Gastroesophageal sphincter (tissue), 4 donors: Measurements from ENCODE around the gene CTIF. TPM values are rescaled to one million over a fixed set of nuclear protein-coding genes. Genes with fewer than 3 reads are reported as not detected.

Source experiments
- ATAC-seq: fragments of 150-250 bp; one replicate; pipeline ENCODE4 v1.9.1; 2016; ENCODE audit warnings: mild to moderate bottlenecking, moderate library complexity
- H3K27ac ChIP-seq, 4 donors: fragments of 200-600 bp; sonication (generic) in 3 of 4; 1 replicate in 3 of 4; 2 replicates in 1 of 4; pipeline ENCODE4 v1.5.1; 2016 to 2019
- H3K27me3 ChIP-seq: fragments of 200-600 bp; sonication (generic); one replicate; pipeline ENCODE4 v1.5.1; 2019
- H3K36me3 ChIP-seq, 2 donors: fragments of 200-600 bp; sonication (generic); one replicate each; pipeline ENCODE4 v1.5.1; 2019; ENCODE audit warnings: control low read depth in 1 of 2
- H3K4me1 ChIP-seq, 3 donors: fragments of 200-600 bp; sonication (generic); 1 replicate in 2 of 3; 2 replicates in 1 of 3; pipeline ENCODE4 v1.5.1; 2016 to 2019; ENCODE audit warnings: control low read depth in 2 of 3
- H3K4me3 ChIP-seq, 2 donors: fragments of 200-600 bp; sonication (generic); one replicate each; pipeline ENCODE4 v1.5.1; 2019; ENCODE audit warnings: mild to moderate bottlenecking in 1 of 2, moderate library complexity in 1 of 2
- H3K9me3 ChIP-seq, 3 donors: fragments of 200-600 bp; sonication (generic); one replicate each; pipeline ENCODE4 v1.5.1; 2017 to 2019; ENCODE audit warnings: control low read depth in 2 of 3
- EP300 ChIP-seq: sonication (generic); formaldehyde crosslinking; IDR thresholded peaks from one replicate; pipeline ENCODE4 v1.6.1; 2017; ENCODE audit warnings: antibody characterized with exemption, mild to moderate bottlenecking
- POLR2A ChIP-seq, 2 donors: fragments of 450-650 bp; IDR thresholded peaks; one replicate each; pipeline ENCODE4 v1.6.1; 2017; ENCODE audit warnings: antibody characterized with exemption in 2 of 2, mild to moderate bottlenecking in 2 of 2, moderate library complexity in 1 of 2
- POLR2AphosphoS5 ChIP-seq: sonication (generic); formaldehyde crosslinking; IDR thresholded peaks from one replicate; pipeline ENCODE4 v1.6.1; 2017; ENCODE audit warnings: antibody characterized with exemption
- WGBS, 2 donors: methylation state at CpG; one replicate each; pipeline ENCODE4 v1.1.5; 2018; ENCODE audit warnings: low coverage in 1 of 2; 5-methylcytosine and 5-hydroxymethylcytosine counted together
- total RNA-seq, 4 donors: library from RNA; depleted of rRNA; stranded (reverse); fragments of >200 nt; gene quantifications; one replicate each; pipeline ENCODE4 v1.1.0, GENCODE V29; 2016
- TF ChIP-seq, protein P1 (sequence below), 4 experiments: fragments of 200-600 bp in 2 of 4; fragments of 450-650 bp in 2 of 4; sonication (generic) in 1 of 4; IDR thresholded peaks; one replicate each; pipeline ENCODE4 v1.5.1; 2017 to 2019; ENCODE audit warnings: antibody characterized with exemption in 4 of 4, mild to moderate bottlenecking in 2 of 4, moderate library complexity in 2 of 4

Gene CTIF
- total RNA-seq, 4 donors from 2014 or later = 31.4 to 124 (median 78.1) TPM

DNA sequence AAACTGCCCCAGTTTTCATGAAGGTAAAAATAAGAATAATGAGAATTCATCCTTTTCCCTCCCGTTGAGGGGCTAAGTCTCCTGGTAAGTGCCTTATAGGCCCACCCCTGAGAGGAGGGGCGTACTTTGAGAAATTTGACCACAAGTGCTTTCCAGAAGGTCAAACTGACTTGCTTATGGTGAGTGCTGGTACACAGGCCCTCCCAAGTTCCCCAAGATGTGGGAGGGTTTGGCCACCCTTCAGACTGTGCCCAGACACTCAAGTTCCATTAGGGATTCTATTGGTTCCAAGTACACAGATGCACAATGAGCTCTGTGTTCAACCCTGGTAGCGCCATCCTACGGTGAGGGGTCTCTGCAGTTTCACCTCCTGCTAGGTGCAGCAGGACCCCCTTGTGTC, 205.1 kb downstream of the CTIF start:
- Histone ChIP-seq H3K4me1 (peaks cover 0 to 63% (median 11%) of the 10 kb centered on the region in 3 donors), H3K27me3 (no peaks in the 10 kb centered on the region), H3K4me3 (no peak overlapping the region), H3K36me3 (no peaks in the 10 kb centered on the region), H3K27ac (peak overlapping the region in 3 of 4 donors; percentile 1 to 64 (median 46)), H3K9me3 (no peaks in the 10 kb centered on the region)
- ATAC-seq = no peak
- TF ChIP-seq EP300 = no peak
- TF ChIP-seq, protein P1, sequence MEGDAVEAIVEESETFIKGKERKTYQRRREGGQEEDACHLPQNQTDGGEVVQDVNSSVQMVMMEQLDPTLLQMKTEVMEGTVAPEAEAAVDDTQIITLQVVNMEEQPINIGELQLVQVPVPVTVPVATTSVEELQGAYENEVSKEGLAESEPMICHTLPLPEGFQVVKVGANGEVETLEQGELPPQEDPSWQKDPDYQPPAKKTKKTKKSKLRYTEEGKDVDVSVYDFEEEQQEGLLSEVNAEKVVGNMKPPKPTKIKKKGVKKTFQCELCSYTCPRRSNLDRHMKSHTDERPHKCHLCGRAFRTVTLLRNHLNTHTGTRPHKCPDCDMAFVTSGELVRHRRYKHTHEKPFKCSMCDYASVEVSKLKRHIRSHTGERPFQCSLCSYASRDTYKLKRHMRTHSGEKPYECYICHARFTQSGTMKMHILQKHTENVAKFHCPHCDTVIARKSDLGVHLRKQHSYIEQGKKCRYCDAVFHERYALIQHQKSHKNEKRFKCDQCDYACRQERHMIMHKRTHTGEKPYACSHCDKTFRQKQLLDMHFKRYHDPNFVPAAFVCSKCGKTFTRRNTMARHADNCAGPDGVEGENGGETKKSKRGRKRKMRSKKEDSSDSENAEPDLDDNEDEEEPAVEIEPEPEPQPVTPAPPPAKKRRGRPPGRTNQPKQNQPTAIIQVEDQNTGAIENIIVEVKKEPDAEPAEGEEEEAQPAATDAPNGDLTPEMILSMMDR (IDR thresholded peaks at IDR 0.05) = no peak
- no peak for TF ChIP-seq POLR2AphosphoS5
- no peak for TF ChIP-seq POLR2A (IDR thresholded peaks at IDR 0.05)
- 71 to 92% methylated on average over 4 of the region's 4 CpGs for WGBS, 2 donors

DNA sequence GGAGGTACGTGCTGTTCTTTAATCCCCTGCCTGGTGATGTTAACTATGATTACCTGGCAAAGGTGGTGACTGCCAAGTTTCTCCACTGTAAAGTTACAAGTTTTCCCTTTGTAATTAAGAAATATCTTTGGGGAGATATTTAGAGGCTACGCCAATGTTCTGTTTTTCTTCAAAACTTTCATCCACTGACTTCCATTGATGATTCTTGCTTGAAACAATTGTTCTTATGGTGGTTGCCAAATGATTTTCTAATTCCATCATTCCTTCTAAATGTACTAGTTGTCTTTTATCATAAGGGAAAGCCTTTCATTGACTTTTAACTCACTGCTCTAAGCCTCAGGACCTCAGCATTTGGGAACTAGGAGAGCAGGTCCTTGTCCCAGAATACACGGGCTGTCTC, 206.5 kb downstream of the CTIF start:
- no peak overlapping the region for H3K4me3 ChIP-seq
- H3K27ac ChIP-seq = peak overlapping the region in 2 of 4 donors; percentile 17 to 48
- H3K4me1 ChIP-seq = peaks cover 0 to 64% (median 14%) of the 10 kb centered on the region in 3 donors

DNA sequence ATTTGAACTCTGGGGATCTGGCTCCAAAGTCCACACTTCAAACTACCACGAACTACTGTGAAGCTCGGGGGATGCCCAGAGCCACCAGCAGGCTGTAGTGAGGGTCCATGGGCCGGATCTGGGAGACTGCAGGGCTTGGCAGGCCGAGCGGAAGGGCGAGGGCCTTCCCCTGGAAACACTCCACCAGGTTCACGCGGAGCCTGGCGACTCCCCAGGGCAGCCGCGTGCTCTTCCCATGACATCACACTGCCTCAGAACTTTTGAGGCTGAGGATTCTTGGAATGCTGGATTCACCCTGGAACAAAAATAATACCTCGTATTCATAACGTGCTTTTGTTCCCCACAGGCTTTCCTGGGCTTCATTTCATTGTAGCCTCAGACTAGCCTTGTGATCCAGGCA, 210.9 kb downstream of the CTIF start:
- peak; percentile 91 for ATAC-seq
- H3K27me3 ChIP-seq = no peaks in the 10 kb centered on the region
- H3K4me1 ChIP-seq = peaks cover 0 to 55% (median 15%) of the 10 kb centered on the region in 3 donors
- TF ChIP-seq, protein P1 (IDR thresholded peaks at IDR 0.05) = peak in 3 of 4 experiments; percentile 11 to 39 (median 31)
- no peak for TF ChIP-seq EP300
- TF ChIP-seq POLR2AphosphoS5 = peak; percentile 9
- H3K36me3 ChIP-seq = no peaks in the 10 kb centered on the region
- no peaks in the 10 kb centered on the region for H3K9me3 ChIP-seq
- peak overlapping the region; percentile 2 to 84 (median 76) for H3K27ac ChIP-seq
- 32% methylated on average over 13 of the region's 13 CpGs; no CpG with 5 or more reads in 1 of the 2 donors for WGBS, 2 donors
- H3K4me3 ChIP-seq = no peak overlapping the region

More for the DNA sequence above, 206.5 kb downstream of the CTIF start:
- WGBS, 2 donors = 86 to 90% methylated on average over 3 of the region's 3 CpGs
- Histone ChIP-seq H3K27me3 (no peaks in the 10 kb centered on the region), H3K36me3 (no peaks in the 10 kb centered on the region), H3K9me3 (no peaks in the 10 kb centered on the region)
- ATAC-seq = no peak
- TF ChIP-seq POLR2A (IDR thresholded peaks at IDR 0.05) (no peak), POLR2AphosphoS5 (no peak), EP300 (no peak)
- TF ChIP-seq, protein P1 (IDR thresholded peaks at IDR 0.05) = no peak

DNA sequence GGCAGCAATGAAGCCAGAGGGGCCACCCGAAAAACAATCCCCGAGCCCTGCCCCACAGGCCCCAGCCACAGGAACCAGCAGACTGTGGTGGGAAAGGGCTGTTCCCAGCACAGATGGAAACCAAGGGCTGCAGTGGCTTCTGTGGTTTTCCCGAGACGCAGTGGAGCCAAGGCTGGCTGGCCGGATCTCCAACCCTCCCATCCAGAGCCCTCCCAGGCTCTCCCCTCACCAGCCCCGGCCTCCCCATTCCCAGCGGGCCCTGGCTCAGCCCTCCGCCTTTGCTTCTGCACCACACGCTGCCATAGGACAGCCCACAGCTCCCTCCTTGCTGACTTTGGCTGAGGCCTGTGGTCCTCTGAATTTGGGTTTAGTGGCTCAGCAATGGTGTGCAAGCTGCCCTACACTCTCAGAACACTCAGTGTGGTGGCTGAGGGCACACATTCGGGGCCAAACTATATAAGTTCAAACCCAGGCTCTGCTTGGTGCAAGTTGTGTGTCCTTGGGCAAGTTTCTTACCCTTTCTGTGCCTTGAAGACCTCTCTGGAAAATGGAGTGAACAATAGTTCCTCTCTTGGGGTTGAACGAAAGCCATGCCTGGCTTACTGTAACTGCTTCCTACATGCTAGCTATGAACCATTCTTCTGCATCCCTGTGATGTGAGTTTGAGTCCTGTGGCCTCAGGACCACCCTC, 211.8 kb downstream of the CTIF start:
- TF ChIP-seq, protein P1 (IDR thresholded peaks at IDR 0.05) = no peak
- TF ChIP-seq POLR2A (IDR thresholded peaks at IDR 0.05) (no peak), POLR2AphosphoS5 (no peak), EP300 (no peak)

More for the DNA sequence above, 211.8 kb downstream of the CTIF start:
- no peak for ATAC-seq
- Histone ChIP-seq H3K4me1 (peaks cover 0 to 58% (median 15%) of the 10 kb centered on the region in 3 donors), H3K9me3 (no peaks in the 10 kb centered on the region), H3K27ac (peak overlapping the region; percentile 2 to 84 (median 76)), H3K36me3 (no peaks in the 10 kb centered on the region), H3K4me3 (no peak overlapping the region), H3K27me3 (no peaks in the 10 kb centered on the region)
- 78% methylated on average over 3 of the region's 11 CpGs; no CpG with 5 or more reads in 1 of the 2 donors for WGBS, 2 donors
